Measurements from ENCODE around the gene C2. TPM values are rescaled to one million over a fixed set of nuclear protein-coding genes. Genes with fewer than 3 reads are reported as not detected.

C2 gene
- total RNA-seq, 2 donors from 2014 or later = 13.8 to 40.2 TPM

GRCh38 chr6:31952140-31952805 lies 24.8 kb downstream of the C2 start:
- peak; percentile 66 for TF ChIP-seq CTCF (IDR thresholded peaks at IDR 0.05)
- Histone ChIP-seq H3K4me1 (ENCODE audit: control insufficient read depth in 1 of 2, low read depth in 2 of 2) (peaks cover 0 to 4% of the 10 kb centered on the region in 2 donors), H3K27me3 (replicated peaks; ENCODE audit: insufficient read depth) (no peaks in the 10 kb centered on the region), H3K4me3 (no peak overlapping the region), H3K36me3 (peaks cover 45% of the 10 kb centered on the region), H3K9me3 (no peaks in the 10 kb centered on the region), H3K27ac (peak overlapping the region in 1 of 2 donors; percentile 23)
- ATAC-seq (ENCODE audit: insufficient number of reproducible peaks, low FRiP score, low read depth) (no peak), DNase-seq (ENCODE audit: low spot score) (no peak)

- peaks cover 45% of the 10 kb centered on the region for H3K36me3 ChIP-seq
- no peak for ATAC-seq (ENCODE audit: insufficient number of reproducible peaks, low FRiP score, low read depth)
- no peak for TF ChIP-seq CTCF (IDR thresholded peaks at IDR 0.05)
- H3K9me3 ChIP-seq = no peaks in the 10 kb centered on the region
- H3K4me1 ChIP-seq (ENCODE audit: control insufficient read depth in 1 of 2, low read depth in 2 of 2) = peaks cover 0 to 10% of the 10 kb centered on the region in 2 donors
- no peak for DNase-seq (ENCODE audit: low spot score)
- H3K4me3 ChIP-seq = no peak overlapping the region
- H3K27ac ChIP-seq = no peak overlapping the region
- no peaks in the 10 kb centered on the region for H3K27me3 ChIP-seq (replicated peaks; ENCODE audit: insufficient read depth)
Observed at GRCh38 chr6:31952890-31953289, 25.4 kb downstream of the C2 start.

GRCh38 chr6:31954511-31954910 lies 27.0 kb downstream of the C2 start:
- Histone ChIP-seq H3K4me3 (no peak overlapping the region), H3K36me3 (peaks cover 45% of the 10 kb centered on the region), H3K27me3 (replicated peaks; ENCODE audit: insufficient read depth) (no peaks in the 10 kb centered on the region), H3K4me1 (ENCODE audit: control insufficient read depth in 1 of 2, low read depth in 2 of 2) (peaks cover 3 to 19% of the 10 kb centered on the region in 2 donors), H3K27ac (no peak overlapping the region), H3K9me3 (no peaks in the 10 kb centered on the region)
- no peak for TF ChIP-seq CTCF (IDR thresholded peaks at IDR 0.05)
- ATAC-seq (ENCODE audit: insufficient number of reproducible peaks, low FRiP score, low read depth) (no peak), DNase-seq (ENCODE audit: low spot score) (no peak)

- no peaks in the 10 kb centered on the region for H3K9me3 ChIP-seq
- H3K27me3 ChIP-seq (replicated peaks; ENCODE audit: insufficient read depth) = no peaks in the 10 kb centered on the region
- TF ChIP-seq CTCF (IDR thresholded peaks at IDR 0.05) = no peak
- no peak for DNase-seq (ENCODE audit: low spot score)
- peaks cover 52% of the 10 kb centered on the region for H3K36me3 ChIP-seq
- no peak for ATAC-seq (ENCODE audit: insufficient number of reproducible peaks, low FRiP score, low read depth)
- H3K27ac ChIP-seq = no peak overlapping the region
- H3K4me3 ChIP-seq = no peak overlapping the region
- peaks cover 4 to 26% of the 10 kb centered on the region in 2 donors for H3K4me1 ChIP-seq (ENCODE audit: control insufficient read depth in 1 of 2, low read depth in 2 of 2)
Observed at GRCh38 chr6:31956796-31957195, 29.3 kb downstream of the C2 start.

GRCh38 chr6:31958412-31958740 lies 30.9 kb downstream of the C2 start:
- Histone ChIP-seq H3K27me3 (replicated peaks; ENCODE audit: insufficient read depth) (no peaks in the 10 kb centered on the region), H3K9me3 (no peaks in the 10 kb centered on the region), H3K4me3 (peak overlapping the region; percentile 92), H3K27ac (peak overlapping the region; percentile 84 to 94), H3K36me3 (peaks cover 59% of the 10 kb centered on the region), H3K4me1 (ENCODE audit: control insufficient read depth in 1 of 2, low read depth in 2 of 2) (peaks cover 4 to 23% of the 10 kb centered on the region in 2 donors)
- peak; percentile 4 for ATAC-seq (ENCODE audit: insufficient number of reproducible peaks, low FRiP score, low read depth)
- TF ChIP-seq CTCF (IDR thresholded peaks at IDR 0.05) = no peak
- no peak for DNase-seq (ENCODE audit: low spot score)

All from thoracic aorta (tissue), 2 donors.